Measurements from ENCODE around the gene ACTN4. TPM values are rescaled to one million over a fixed set of nuclear protein-coding genes. Genes with fewer than 3 reads are reported as not detected.

The ACTN4 gene
- total and polyA plus RNA-seq, 2 donors (not counting 1 experiment from before 2014, with no cell fraction given) = 108 to 164 TPM

GRCh38 chr19:38717051-38717450 lies 69.6 kb downstream of the ACTN4 start:
- Mint-ChIP-seq H3K27ac (no peak overlapping the region), H3K4me3 (no peak overlapping the region), H3K4me1 (no peaks in the 10 kb centered on the region), H3K9me3 (ENCODE audit: insufficient read depth) (no peaks in the 10 kb centered on the region), H3K27me3 (no peaks in the 10 kb centered on the region)
- Histone ChIP-seq H3K9ac (ENCODE audit: low read length) (no peak overlapping the region), H3K36me3 (replicated peaks in 1 of 2; ENCODE audit: control extremely low read depth in 1 of 2, control insufficient read depth in 1 of 2, extremely low read depth in 1 of 2, insufficient read depth in 2 of 2, low read length in 1 of 2) (peaks cover 0 to 68% of the 10 kb centered on the region in 2 experiments), H3K9me3 (ENCODE audit: control extremely low read depth in 1 of 3, control insufficient read depth in 2 of 3, insufficient read depth in 1 of 3, low read length in 2 of 3) (no peaks in the 10 kb centered on the region), H4K20me1 (ENCODE audit: control insufficient read depth, insufficient read depth, low read length, poor library complexity, severe bottlenecking) (no peaks in the 10 kb centered on the region), H3K27me3 (replicated peaks in 1 of 4; ENCODE audit: control extremely low read depth in 1 of 4, control insufficient read depth in 3 of 4, insufficient read depth in 4 of 4, low read length in 3 of 4) (no peaks in the 10 kb centered on the region), H3K27ac (ENCODE audit: low read length in 2 of 2) (no peak overlapping the region), H3K4me1 (ENCODE audit: control insufficient read depth in 2 of 2, insufficient read depth in 2 of 2, low read length in 2 of 2) (no peaks in the 10 kb centered on the region), H3K4me2 (replicated peaks; ENCODE audit: low read depth, low read length, poor library complexity, severe bottlenecking) (no peak overlapping the region), H2AFZ (ENCODE audit: insufficient read depth, low read depth, low read length, poor library complexity, severe bottlenecking) (no peak overlapping the region), H3K4me3 (ENCODE audit: control extremely low read depth in 1 of 5, extremely low read depth in 1 of 5, insufficient read depth in 1 of 5, low read depth in 2 of 5, low read length in 4 of 5) (no peak overlapping the region), H3K79me2 (ENCODE audit: control insufficient read depth, insufficient read depth, low read length) (no peaks in the 10 kb centered on the region)
- CTCF ChIA-PET = no interaction called here
- no peak for ATAC-seq (ENCODE audit: low read depth)
- POLR2A ChIA-PET = no interaction called here
- TF ChIP-seq CTCF (IDR thresholded peaks at IDR 0.05) = no peak
- TF ChIP-seq EZH2 (IDR thresholded peaks at IDR 0.05; ENCODE audit: borderline replicate concordance, insufficient read depth, low read depth, low read length, poor library complexity, severe bottlenecking) = no peak
- intact Hi-C loops (cut with micrococcal nuclease) = no loop called here
- 99% methylated on average over 16 of the region's 17 CpGs for WGBS (ENCODE audit: insufficient coverage)
- no peak for DNase-seq

GRCh38 chr19:38717855-38718254 lies 70.4 kb downstream of the ACTN4 start:
- no peak overlapping the region for H3K4me3 ChIP-seq (ENCODE audit: control extremely low read depth in 1 of 5, extremely low read depth in 1 of 5, insufficient read depth in 1 of 5, low read depth in 2 of 5, low read length in 4 of 5)
- no peaks in the 10 kb centered on the region for H3K27me3 Mint-ChIP-seq
- no peak overlapping the region for H3K27ac ChIP-seq (ENCODE audit: low read length in 2 of 2)
- H3K4me3 Mint-ChIP-seq = no peak overlapping the region
- WGBS (ENCODE audit: insufficient coverage) = 95% methylated on average over 11 of the region's 11 CpGs
- intact Hi-C loops (cut with micrococcal nuclease) = no loop called here
- no peaks in the 10 kb centered on the region for H3K4me1 ChIP-seq (ENCODE audit: control insufficient read depth in 2 of 2, insufficient read depth in 2 of 2, low read length in 2 of 2)
- no peaks in the 10 kb centered on the region for H3K27me3 ChIP-seq (replicated peaks in 1 of 4; ENCODE audit: control extremely low read depth in 1 of 4, control insufficient read depth in 3 of 4, insufficient read depth in 4 of 4, low read length in 3 of 4)
- no peak overlapping the region for H3K9ac ChIP-seq (ENCODE audit: low read length)
- H3K36me3 ChIP-seq (replicated peaks in 1 of 2; ENCODE audit: control extremely low read depth in 1 of 2, control insufficient read depth in 1 of 2, extremely low read depth in 1 of 2, insufficient read depth in 2 of 2, low read length in 1 of 2) = peaks cover 0 to 71% of the 10 kb centered on the region in 2 experiments
- no peaks in the 10 kb centered on the region for H3K9me3 ChIP-seq (ENCODE audit: control extremely low read depth in 1 of 3, control insufficient read depth in 2 of 3, insufficient read depth in 1 of 3, low read length in 2 of 3)
- no peaks in the 10 kb centered on the region for H4K20me1 ChIP-seq (ENCODE audit: control insufficient read depth, insufficient read depth, low read length, poor library complexity, severe bottlenecking)
- no peak overlapping the region for H2AFZ ChIP-seq (ENCODE audit: insufficient read depth, low read depth, low read length, poor library complexity, severe bottlenecking)
- H3K4me1 Mint-ChIP-seq = no peaks in the 10 kb centered on the region
- ChIA-PET POLR2A (no interaction called here), CTCF (no interaction called here)
- TF ChIP-seq EZH2 (IDR thresholded peaks at IDR 0.05; ENCODE audit: borderline replicate concordance, insufficient read depth, low read depth, low read length, poor library complexity, severe bottlenecking) = no peak
- no peak for TF ChIP-seq CTCF (IDR thresholded peaks at IDR 0.05)
- ATAC-seq (ENCODE audit: low read depth) = no peak
- no peaks in the 10 kb centered on the region for H3K9me3 Mint-ChIP-seq (ENCODE audit: insufficient read depth)
- H3K79me2 ChIP-seq (ENCODE audit: control insufficient read depth, insufficient read depth, low read length) = no peaks in the 10 kb centered on the region
- H3K4me2 ChIP-seq (replicated peaks; ENCODE audit: low read depth, low read length, poor library complexity, severe bottlenecking) = no peak overlapping the region
- no peak overlapping the region for H3K27ac Mint-ChIP-seq
- no peak for DNase-seq

Data from B cell (primary cell).